HepG2 (cell line): ENCODE measurements around the gene NT5C3B. TPM values are rescaled to one million over a fixed set of nuclear protein-coding genes. Genes with fewer than 3 reads are reported as not detected.

Source experiments
- DR1 ChIP-seq: sonication (generic); formaldehyde crosslinking; IDR thresholded peaks from 2 replicates; pipeline ENCODE4 v1.8.0; 2021; ENCODE audit warnings: mild to moderate bottlenecking, missing genetic modification reagents, inconsistent platforms
- FOXA1 ChIP-seq, 2 experiments: fragments of 450-650 bp in 1 of 2; sonication (generic) in 1 of 2; formaldehyde crosslinking in 1 of 2; IDR thresholded peaks; 2 replicates each; pipeline versions ENCODE4 v1.4.0 to v1.6.1; 2016 to 2020; ENCODE audit warnings: missing genetic modification reagents in 1 of 2
- JARID2 ChIP-seq: sonication (generic); formaldehyde crosslinking; IDR thresholded peaks from 2 replicates; pipeline ENCODE4 v1.8.1; 2023; ENCODE audit warnings: missing genetic modification reagents, inconsistent platforms; ENCODE audit not compliant: insufficient replicate concordance
- KLF16 ChIP-seq, 2 experiments: sonication (generic) in 1 of 2; formaldehyde crosslinking in 1 of 2; IDR thresholded peaks; 2 replicates each; pipeline versions ENCODE4 v1.6.1 to v1.8.0; 2016 to 2023; ENCODE audit warnings: missing genetic modification reagents in 2 of 2, missing compliant biosample characterization in 1 of 2
- KMT2A ChIP-seq: sonication (generic); formaldehyde crosslinking; IDR thresholded peaks from 2 replicates; pipeline ENCODE4 v1.4.0; 2020; ENCODE audit warnings: missing genetic modification reagents
- MED8 ChIP-seq: sonication (generic); formaldehyde crosslinking; IDR thresholded peaks from 2 replicates; pipeline ENCODE4 v1.8.1; 2023; ENCODE audit warnings: mild to moderate bottlenecking, missing genetic modification reagents; ENCODE audit not compliant: insufficient replicate concordance
- PCBP2 ChIP-seq: fragments of 200-400 bp; formaldehyde crosslinking; optimal IDR thresholded peaks from 2 replicates; pipeline ENCODE3; 2018; ENCODE audit warnings: low read length, low read depth; ENCODE audit not compliant: poor library complexity, severe bottlenecking
- PHB2 ChIP-seq: fragments of 450-650 bp; IDR thresholded peaks from 2 replicates; pipeline ENCODE4 v1.6.1; 2018; ENCODE audit not compliant: partially characterized antibody
- SMC3 ChIP-seq: IDR thresholded peaks from 2 replicates; pipeline ENCODE4 v1.6.1; 2011; ENCODE audit warnings: low read length, improper control_type of control experiment
- SUZ12 ChIP-seq: fragments of 150-350 bp; IDR thresholded peaks from 2 replicates; pipeline ENCODE4 v1.6.1; 2014; ENCODE audit warnings: low read depth, low read length
- TMF1 ChIP-seq: sonication (generic); formaldehyde crosslinking; IDR thresholded peaks from 2 replicates; pipeline ENCODE4 v1.8.1; 2022; ENCODE audit warnings: low read depth, missing genetic modification reagents
- ZNF451 ChIP-seq: sonication (generic); formaldehyde crosslinking; IDR thresholded peaks from 2 replicates; pipeline ENCODE4 v1.5.0; 2020; ENCODE audit warnings: mild to moderate bottlenecking, missing genetic modification reagents
- ZNF549 ChIP-seq: sonication (generic); formaldehyde crosslinking; IDR thresholded peaks from 2 replicates; pipeline ENCODE4 v1.5.0; 2020; ENCODE audit warnings: missing genetic modification reagents
- polyA plus RNA-seq, 8 experiments: library from polyadenylated mRNA; depleted of rRNA in 3 of 8; stranded (reverse) in 7 of 8; unstranded in 1 of 8; fragments of >200 nt; fragmentation: Illumina TruSeq in 4 of 8; extraction: Trizol in 4 of 8; gene quantifications; 2 replicates each; pipeline versions ENCODE4 v1.2.1 to v1.2.3, GENCODE V29; 2011 to 2016; ENCODE audit warnings: low read depth in 4 of 8, missing spikeins in 1 of 8, mixed read lengths in 1 of 8; ENCODE audit not compliant: insufficient read depth in 1 of 8
- total RNA-seq, 5 experiments: library from RNA; depleted of rRNA; stranded (reverse); fragments of >200 nt; fragmentation: Illumina TruSeq; extraction: Trizol; gene quantifications; 2 replicates each; pipeline ENCODE4 v1.2.3, GENCODE V29; 2016; ENCODE audit warnings: low read depth in 1 of 5
- TF ChIP-seq, protein P1 (sequence below): sonication (generic); formaldehyde crosslinking; IDR thresholded peaks from 2 replicates; pipeline ENCODE4 v1.9.0; 2021; ENCODE audit warnings: mild to moderate bottlenecking, missing genetic modification reagents
- TF ChIP-seq, protein P2 (sequence below): sonication (generic); formaldehyde crosslinking; IDR thresholded peaks from 2 replicates; pipeline ENCODE4 v1.5.1; 2020; ENCODE audit warnings: mild to moderate bottlenecking, missing genetic modification reagents, borderline replicate concordance

NT5C3B gene
- total and polyA plus RNA-seq, 2 of the 13 experiments (the other 11 are each of a cell fraction or from before 2014, with no cell fraction given): 104 to 126 TPM

DNA sequence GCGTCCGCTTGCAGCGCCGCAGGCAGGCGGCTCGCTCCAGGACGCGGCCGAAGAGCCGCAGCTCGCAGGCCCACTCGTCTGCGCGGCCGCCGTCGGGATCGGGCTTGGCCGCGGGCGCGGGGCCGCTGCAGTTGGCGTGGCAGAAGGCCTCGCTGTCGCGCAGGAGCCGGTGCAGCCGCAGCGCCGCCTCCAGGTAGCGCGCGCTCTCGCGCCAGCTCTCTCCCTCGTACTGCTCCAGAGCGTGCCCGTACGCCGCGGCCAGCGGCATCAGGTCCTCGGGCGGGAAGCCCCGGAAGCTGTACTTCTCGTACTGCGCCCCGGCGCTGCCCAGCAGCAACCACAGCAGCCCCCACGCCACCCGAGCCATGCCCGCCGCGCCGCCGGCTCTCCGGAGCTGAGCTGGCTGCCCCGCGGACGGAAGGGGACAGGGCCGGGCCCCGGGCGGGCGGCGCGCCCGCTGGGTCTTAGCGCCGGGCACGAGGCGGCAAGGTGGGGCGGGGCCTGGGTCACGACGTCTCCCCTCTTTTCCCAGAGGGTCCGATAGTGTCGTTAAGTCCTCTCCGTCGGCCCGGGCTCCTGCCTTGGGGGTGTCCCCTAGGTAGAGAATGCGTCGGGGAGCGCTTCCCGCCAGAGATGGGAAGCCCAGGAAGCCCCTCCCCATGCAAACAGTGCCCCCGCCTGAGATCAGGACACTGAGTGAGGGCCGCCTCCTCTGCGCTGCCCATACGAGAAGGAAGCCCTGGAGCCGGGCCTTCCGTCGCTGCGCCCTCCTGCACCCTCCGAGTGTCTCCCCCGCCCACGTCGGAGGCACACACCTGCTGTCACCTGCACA, 24.3 kb downstream of the NT5C3B start, which contains the start of gene P3H4 (continued):
- TF ChIP-seq, protein P1, sequence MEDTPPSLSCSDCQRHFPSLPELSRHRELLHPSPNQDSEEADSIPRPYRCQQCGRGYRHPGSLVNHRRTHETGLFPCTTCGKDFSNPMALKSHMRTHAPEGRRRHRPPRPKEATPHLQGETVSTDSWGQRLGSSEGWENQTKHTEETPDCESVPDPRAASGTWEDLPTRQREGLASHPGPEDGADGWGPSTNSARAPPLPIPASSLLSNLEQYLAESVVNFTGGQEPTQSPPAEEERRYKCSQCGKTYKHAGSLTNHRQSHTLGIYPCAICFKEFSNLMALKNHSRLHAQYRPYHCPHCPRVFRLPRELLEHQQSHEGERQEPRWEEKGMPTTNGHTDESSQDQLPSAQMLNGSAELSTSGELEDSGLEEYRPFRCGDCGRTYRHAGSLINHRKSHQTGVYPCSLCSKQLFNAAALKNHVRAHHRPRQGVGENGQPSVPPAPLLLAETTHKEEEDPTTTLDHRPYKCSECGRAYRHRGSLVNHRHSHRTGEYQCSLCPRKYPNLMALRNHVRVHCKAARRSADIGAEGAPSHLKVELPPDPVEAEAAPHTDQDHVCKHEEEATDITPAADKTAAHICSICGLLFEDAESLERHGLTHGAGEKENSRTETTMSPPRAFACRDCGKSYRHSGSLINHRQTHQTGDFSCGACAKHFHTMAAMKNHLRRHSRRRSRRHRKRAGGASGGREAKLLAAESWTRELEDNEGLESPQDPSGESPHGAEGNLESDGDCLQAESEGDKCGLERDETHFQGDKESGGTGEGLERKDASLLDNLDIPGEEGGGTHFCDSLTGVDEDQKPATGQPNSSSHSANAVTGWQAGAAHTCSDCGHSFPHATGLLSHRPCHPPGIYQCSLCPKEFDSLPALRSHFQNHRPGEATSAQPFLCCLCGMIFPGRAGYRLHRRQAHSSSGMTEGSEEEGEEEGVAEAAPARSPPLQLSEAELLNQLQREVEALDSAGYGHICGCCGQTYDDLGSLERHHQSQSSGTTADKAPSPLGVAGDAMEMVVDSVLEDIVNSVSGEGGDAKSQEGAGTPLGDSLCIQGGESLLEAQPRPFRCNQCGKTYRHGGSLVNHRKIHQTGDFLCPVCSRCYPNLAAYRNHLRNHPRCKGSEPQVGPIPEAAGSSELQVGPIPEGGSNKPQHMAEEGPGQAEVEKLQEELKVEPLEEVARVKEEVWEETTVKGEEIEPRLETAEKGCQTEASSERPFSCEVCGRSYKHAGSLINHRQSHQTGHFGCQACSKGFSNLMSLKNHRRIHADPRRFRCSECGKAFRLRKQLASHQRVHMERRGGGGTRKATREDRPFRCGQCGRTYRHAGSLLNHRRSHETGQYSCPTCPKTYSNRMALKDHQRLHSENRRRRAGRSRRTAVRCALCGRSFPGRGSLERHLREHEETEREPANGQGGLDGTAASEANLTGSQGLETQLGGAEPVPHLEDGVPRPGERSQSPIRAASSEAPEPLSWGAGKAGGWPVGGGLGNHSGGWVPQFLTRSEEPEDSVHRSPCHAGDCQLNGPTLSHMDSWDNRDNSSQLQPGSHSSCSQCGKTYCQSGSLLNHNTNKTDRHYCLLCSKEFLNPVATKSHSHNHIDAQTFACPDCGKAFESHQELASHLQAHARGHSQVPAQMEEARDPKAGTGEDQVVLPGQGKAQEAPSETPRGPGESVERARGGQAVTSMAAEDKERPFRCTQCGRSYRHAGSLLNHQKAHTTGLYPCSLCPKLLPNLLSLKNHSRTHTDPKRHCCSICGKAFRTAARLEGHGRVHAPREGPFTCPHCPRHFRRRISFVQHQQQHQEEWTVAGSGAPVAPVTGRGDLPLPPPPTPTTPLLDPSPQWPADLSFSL: no peak
- TF ChIP-seq MED8: peak; percentile 79
- no peak for TF ChIP-seq SUZ12
- no peak for TF ChIP-seq PHB2
- TF ChIP-seq DR1 (CRISPR knock-in tag): peak; percentile 67; the same call in 1 of the 2 replicates
- TF ChIP-seq SMC3: no peak
- TF ChIP-seq PCBP2: no peak
- 0 out of 4 replicates have a peak, but pooled peaks have one; percentile 23 to 38 for TF ChIP-seq KLF16 (CRISPR knock-in tag; IDR thresholded peaks at IDR 0.05)
- TF ChIP-seq JARID2 (CRISPR knock-in tag): no peak
- peak; percentile 71 for TF ChIP-seq ZNF451 (CRISPR knock-in tag)
- no peak for TF ChIP-seq FOXA1 (IDR thresholded peaks at IDR 0.05)
- TF ChIP-seq FOXA1 (CRISPR knock-in tag; IDR thresholded peaks at IDR 0.05): 0 out of 2 replicates have a peak, but pooled peaks have one; percentile 3
- TF ChIP-seq KMT2A (CRISPR knock-in tag): peak; percentile 60; the same call in 1 of the 2 replicates
- no peak; the same call in 1 of the 2 replicates for TF ChIP-seq ZNF549
- TF ChIP-seq, protein P2, sequence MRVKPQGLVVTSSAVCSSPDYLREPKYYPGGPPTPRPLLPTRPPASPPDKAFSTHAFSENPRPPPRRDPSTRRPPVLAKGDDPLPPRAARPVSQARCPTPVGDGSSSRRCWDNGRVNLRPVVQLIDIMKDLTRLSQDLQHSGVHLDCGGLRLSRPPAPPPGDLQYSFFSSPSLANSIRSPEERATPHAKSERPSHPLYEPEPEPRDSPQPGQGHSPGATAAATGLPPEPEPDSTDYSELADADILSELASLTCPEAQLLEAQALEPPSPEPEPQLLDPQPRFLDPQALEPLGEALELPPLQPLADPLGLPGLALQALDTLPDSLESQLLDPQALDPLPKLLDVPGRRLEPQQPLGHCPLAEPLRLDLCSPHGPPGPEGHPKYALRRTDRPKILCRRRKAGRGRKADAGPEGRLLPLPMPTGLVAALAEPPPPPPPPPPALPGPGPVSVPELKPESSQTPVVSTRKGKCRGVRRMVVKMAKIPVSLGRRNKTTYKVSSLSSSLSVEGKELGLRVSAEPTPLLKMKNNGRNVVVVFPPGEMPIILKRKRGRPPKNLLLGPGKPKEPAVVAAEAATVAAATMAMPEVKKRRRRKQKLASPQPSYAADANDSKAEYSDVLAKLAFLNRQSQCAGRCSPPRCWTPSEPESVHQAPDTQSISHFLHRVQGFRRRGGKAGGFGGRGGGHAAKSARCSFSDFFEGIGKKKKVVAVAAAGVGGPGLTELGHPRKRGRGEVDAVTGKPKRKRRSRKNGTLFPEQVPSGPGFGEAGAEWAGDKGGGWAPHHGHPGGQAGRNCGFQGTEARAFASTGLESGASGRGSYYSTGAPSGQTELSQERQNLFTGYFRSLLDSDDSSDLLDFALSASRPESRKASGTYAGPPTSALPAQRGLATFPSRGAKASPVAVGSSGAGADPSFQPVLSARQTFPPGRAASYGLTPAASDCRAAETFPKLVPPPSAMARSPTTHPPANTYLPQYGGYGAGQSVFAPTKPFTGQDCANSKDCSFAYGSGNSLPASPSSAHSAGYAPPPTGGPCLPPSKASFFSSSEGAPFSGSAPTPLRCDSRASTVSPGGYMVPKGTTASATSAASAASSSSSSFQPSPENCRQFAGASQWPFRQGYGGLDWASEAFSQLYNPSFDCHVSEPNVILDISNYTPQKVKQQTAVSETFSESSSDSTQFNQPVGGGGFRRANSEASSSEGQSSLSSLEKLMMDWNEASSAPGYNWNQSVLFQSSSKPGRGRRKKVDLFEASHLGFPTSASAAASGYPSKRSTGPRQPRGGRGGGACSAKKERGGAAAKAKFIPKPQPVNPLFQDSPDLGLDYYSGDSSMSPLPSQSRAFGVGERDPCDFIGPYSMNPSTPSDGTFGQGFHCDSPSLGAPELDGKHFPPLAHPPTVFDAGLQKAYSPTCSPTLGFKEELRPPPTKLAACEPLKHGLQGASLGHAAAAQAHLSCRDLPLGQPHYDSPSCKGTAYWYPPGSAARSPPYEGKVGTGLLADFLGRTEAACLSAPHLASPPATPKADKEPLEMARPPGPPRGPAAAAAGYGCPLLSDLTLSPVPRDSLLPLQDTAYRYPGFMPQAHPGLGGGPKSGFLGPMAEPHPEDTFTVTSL: no peak
- TF ChIP-seq TMF1 (CRISPR knock-in tag): peak; percentile 99
